ENCODE results near the gene MICU1. TPM values are rescaled to one million over a fixed set of nuclear protein-coding genes. Genes with fewer than 3 reads are reported as not detected.
A peak's percentile ranks its signal among the peaks of the same experiment; 100 is the strongest.

Gene MICU1
- total and polyA plus RNA-seq, 2 donors from 2014 or later: 46.3 to 89.9 TPM

- Histone ChIP-seq H3K4me1 (ENCODE audit: control insufficient read depth in 2 of 3, insufficient read depth in 2 of 3, low read depth in 1 of 3, low read length in 3 of 3) (peaks cover 0 to 7% (median 0%) of the 10 kb centered on the region in 3 donors), H3K9ac (ENCODE audit: low read length in 3 of 3) (peak overlapping the region in 1 of 3 donors; percentile 65)
Observed at GRCh38 chr10:72626444-72626754, 520 bp upstream of the MICU1 start.

DNA sequence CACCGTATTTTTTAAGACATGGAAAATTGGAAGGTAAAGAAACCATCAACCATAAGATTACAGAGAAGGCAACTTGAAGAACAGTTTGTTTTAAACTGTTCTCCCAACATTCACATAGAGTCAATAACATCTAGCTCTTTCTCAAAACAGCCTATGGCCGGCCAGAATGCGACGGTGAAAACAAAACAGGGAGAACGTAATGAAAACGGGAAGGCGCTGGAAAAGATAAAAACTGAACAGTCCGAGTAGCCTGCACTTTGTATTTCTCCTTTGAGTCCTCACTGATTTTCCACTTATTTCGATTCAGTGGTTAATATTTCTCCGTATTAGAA, 637 bp downstream of the MICU1 start:
- DNase-seq: peak in 1 of 5 donors; percentile 77
- intact Hi-C loops (cut with DNase I): no loop called here
- FAIRE-seq: no peak
- H3K4me1 ChIP-seq (ENCODE audit: control insufficient read depth in 2 of 3, insufficient read depth in 2 of 3, low read depth in 1 of 3, low read length in 3 of 3): peaks cover 0 to 7% (median 0%) of the 10 kb centered on the region in 3 donors
- H3K27me3 ChIP-seq (ENCODE audit: control insufficient read depth, insufficient read depth, low read length): no peaks in the 10 kb centered on the region
- peak overlapping the region; percentile 71 to 72 for H3K27ac ChIP-seq (ENCODE audit: low read depth in 2 of 2, low read length in 2 of 2)
- peak overlapping the region; percentile 77 to 88 (median 81) for H3K9ac ChIP-seq (ENCODE audit: low read length in 3 of 3)
- peak overlapping the region; percentile 84 to 96 (median 92) for H3K4me3 ChIP-seq (ENCODE audit: low read length in 3 of 3)
- H3K9me3 ChIP-seq (ENCODE audit: control insufficient read depth in 2 of 3, insufficient read depth in 1 of 3, low read length in 3 of 3): no peaks in the 10 kb centered on the region
- H3K36me3 ChIP-seq (ENCODE audit: control insufficient read depth in 2 of 3, insufficient read depth in 3 of 3, low read length in 3 of 3): no peaks in the 10 kb centered on the region
- no peak for TF ChIP-seq CTCF (IDR thresholded peaks at IDR 0.05; ENCODE audit: borderline replicate concordance, extremely low read depth, insufficient read depth)

More at GRCh38 chr10:72626444-72626754, 520 bp upstream of the MICU1 start:
- no peak for TF ChIP-seq CTCF (IDR thresholded peaks at IDR 0.05; ENCODE audit: borderline replicate concordance, extremely low read depth, insufficient read depth)
- Histone ChIP-seq H3K36me3 (ENCODE audit: control insufficient read depth in 2 of 3, insufficient read depth in 3 of 3, low read length in 3 of 3) (no peaks in the 10 kb centered on the region), H3K4me3 (ENCODE audit: low read length in 3 of 3) (peak overlapping the region; percentile 81 to 96 (median 86)), H3K27ac (ENCODE audit: low read depth in 2 of 2, low read length in 2 of 2) (no peak overlapping the region), H3K27me3 (ENCODE audit: control insufficient read depth, insufficient read depth, low read length) (no peaks in the 10 kb centered on the region), H3K9me3 (ENCODE audit: control insufficient read depth in 2 of 3, insufficient read depth in 1 of 3, low read length in 3 of 3) (no peaks in the 10 kb centered on the region)
- no peak for DNase-seq
- intact Hi-C loops (cut with DNase I): no loop called here
- no peak for FAIRE-seq

DNA sequence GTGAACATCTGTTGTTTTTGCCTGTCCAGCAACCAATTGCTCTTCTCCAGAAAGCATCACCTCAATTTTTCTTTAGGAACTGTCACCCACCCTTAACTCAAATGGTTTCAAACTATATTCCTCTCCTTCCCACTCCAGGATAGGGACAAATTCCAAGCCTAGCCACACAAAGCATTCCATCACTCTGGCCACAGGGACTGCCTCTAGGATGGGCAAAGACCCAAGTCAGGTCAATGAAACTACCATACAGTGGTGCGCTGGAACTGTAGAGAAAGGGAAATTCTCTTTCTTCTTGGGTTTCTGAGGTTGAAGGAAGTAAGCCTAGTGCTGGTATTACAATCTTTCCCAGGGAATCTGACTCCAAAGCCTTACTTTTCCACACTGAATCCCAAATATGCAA, 3.6 kb downstream of the MICU1 start:
- H3K4me1 ChIP-seq (ENCODE audit: control insufficient read depth in 2 of 3, insufficient read depth in 2 of 3, low read depth in 1 of 3, low read length in 3 of 3): peaks cover 0 to 7% (median 0%) of the 10 kb centered on the region in 3 donors
- H3K4me3 ChIP-seq (ENCODE audit: low read length in 3 of 3): no peak overlapping the region
- no peak for TF ChIP-seq CTCF (IDR thresholded peaks at IDR 0.05; ENCODE audit: borderline replicate concordance, extremely low read depth, insufficient read depth)
- no peak overlapping the region for H3K9ac ChIP-seq (ENCODE audit: low read length in 3 of 3)
- H3K9me3 ChIP-seq (ENCODE audit: control insufficient read depth in 2 of 3, insufficient read depth in 1 of 3, low read length in 3 of 3): no peaks in the 10 kb centered on the region
- intact Hi-C loops (cut with DNase I): no loop called here
- FAIRE-seq (no peak), DNase-seq (no peak)
- H3K36me3 ChIP-seq (ENCODE audit: control insufficient read depth in 2 of 3, insufficient read depth in 3 of 3, low read length in 3 of 3): no peaks in the 10 kb centered on the region
- no peak overlapping the region for H3K27ac ChIP-seq (ENCODE audit: low read depth in 2 of 2, low read length in 2 of 2)
- H3K27me3 ChIP-seq (ENCODE audit: control insufficient read depth, insufficient read depth, low read length): no peaks in the 10 kb centered on the region

DNA sequence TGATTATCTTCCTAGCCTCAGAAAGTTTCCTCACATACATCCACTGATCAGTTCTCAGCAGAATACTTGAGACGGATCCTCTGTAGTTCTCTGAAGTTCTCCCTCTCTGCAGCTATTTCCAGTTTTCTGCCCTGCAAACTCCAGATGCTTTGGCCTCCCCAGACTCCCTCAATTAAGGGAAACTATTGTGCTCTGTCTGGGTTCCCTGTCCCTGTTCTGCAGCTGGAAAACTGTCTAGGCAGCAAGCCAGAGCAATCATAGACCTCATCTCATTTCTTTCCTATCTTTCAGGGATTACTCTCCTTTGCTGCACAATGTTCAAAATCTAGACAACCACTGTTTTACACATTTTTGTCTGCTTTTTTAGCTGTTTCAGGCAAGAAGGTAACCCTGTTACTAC, 9.2 kb downstream of the MICU1 start:
- Histone ChIP-seq H3K4me3 (ENCODE audit: low read length in 3 of 3) (no peak overlapping the region), H3K4me1 (ENCODE audit: control insufficient read depth in 2 of 3, insufficient read depth in 2 of 3, low read depth in 1 of 3, low read length in 3 of 3) (no peaks in the 10 kb centered on the region), H3K9ac (ENCODE audit: low read length in 3 of 3) (no peak overlapping the region), H3K27ac (ENCODE audit: low read depth in 2 of 2, low read length in 2 of 2) (no peak overlapping the region), H3K27me3 (ENCODE audit: control insufficient read depth, insufficient read depth, low read length) (no peaks in the 10 kb centered on the region), H3K9me3 (ENCODE audit: control insufficient read depth in 2 of 3, insufficient read depth in 1 of 3, low read length in 3 of 3) (no peaks in the 10 kb centered on the region), H3K36me3 (ENCODE audit: control insufficient read depth in 2 of 3, insufficient read depth in 3 of 3, low read length in 3 of 3) (no peaks in the 10 kb centered on the region)
- no peak for DNase-seq
- intact Hi-C loops (cut with DNase I): no loop called here
- TF ChIP-seq CTCF (IDR thresholded peaks at IDR 0.05; ENCODE audit: borderline replicate concordance, extremely low read depth, insufficient read depth): no peak
- no peak for FAIRE-seq

Measured in kidney (tissue), 14 donors.